ENCODE measurements around the gene ADAMTS16.

- TF ChIP-seq POLR2A (IDR thresholded peaks at IDR 0.05): no peak
- TF ChIP-seq CTCF (IDR thresholded peaks at IDR 0.05 in 8 of 11, conservative IDR thresholded peaks at IDR 0.05 in 3 of 11): no peak
- TF ChIP-seq POLR2AphosphoS5 (IDR thresholded peaks at IDR 0.05): no peak
Measured at GRCh38 chr5:5221724-5222123, 81.6 kb downstream of the ADAMTS16 start.
